Natural killer cell treated with Interleukin-12 subunit alpha and Interleukin-12 subunit beta and Interleukin-15 and Interleukin-18, amount 100 ng/mL, for 72 hours (primary cell): ENCODE data around the gene SERPINA5. TPM values are rescaled to one million over a fixed set of nuclear protein-coding genes. Genes with fewer than 3 reads are reported as not detected.

Experiments
- ATAC-seq, 2 donors: fragments of 150-1000 bp; cut with Tn5 transposase in 1 of 2; sonication (Bioruptor Pico), chemical (Tn5 transposase) in 1 of 2; 2 replicates each; pipeline ENCODE4 v1.10.0; 2021
- DNase-seq: peaks from one replicate; pipeline ENCODE4 v3.0.0; 2022; ENCODE audit warnings: low spot score
- H3K27ac Mint-ChIP-seq, 2 donors: 1 replicate in 1 of 2; 2 replicates in 1 of 2; pipeline ENCODE4 v1.8.0; 2022; ENCODE audit warnings: mixed read lengths in 2 of 2, mild to moderate bottlenecking in 1 of 2, moderate library complexity in 1 of 2
- H3K27me3 Mint-ChIP-seq, 2 donors: 1 replicate in 1 of 2; 2 replicates in 1 of 2; pipeline ENCODE4 v1.8.0; 2022; ENCODE audit warnings: mixed read lengths in 2 of 2
- H3K36me3 Mint-ChIP-seq: one replicate; pipeline ENCODE4 v1.8.0; 2022; ENCODE audit warnings: mixed read lengths
- H3K4me1 Mint-ChIP-seq, 2 donors: 1 replicate in 1 of 2; 2 replicates in 1 of 2; pipeline ENCODE4 v1.8.0; 2022; ENCODE audit warnings: low read depth in 2 of 2, mixed read lengths in 2 of 2, mild to moderate bottlenecking in 1 of 2
- H3K4me3 Mint-ChIP-seq: one replicate; pipeline ENCODE4 v1.8.0; 2022; ENCODE audit warnings: mixed read lengths
- H3K9me3 Mint-ChIP-seq: 2 replicates; pipeline ENCODE4 v1.8.0; 2022; ENCODE audit warnings: mixed read lengths
- total RNA-seq, 2 donors: library from RNA; stranded (reverse); gene quantifications; one replicate each; pipeline ENCODE4 v1.2.3, GENCODE V29; 2022

Gene SERPINA5, protein sequence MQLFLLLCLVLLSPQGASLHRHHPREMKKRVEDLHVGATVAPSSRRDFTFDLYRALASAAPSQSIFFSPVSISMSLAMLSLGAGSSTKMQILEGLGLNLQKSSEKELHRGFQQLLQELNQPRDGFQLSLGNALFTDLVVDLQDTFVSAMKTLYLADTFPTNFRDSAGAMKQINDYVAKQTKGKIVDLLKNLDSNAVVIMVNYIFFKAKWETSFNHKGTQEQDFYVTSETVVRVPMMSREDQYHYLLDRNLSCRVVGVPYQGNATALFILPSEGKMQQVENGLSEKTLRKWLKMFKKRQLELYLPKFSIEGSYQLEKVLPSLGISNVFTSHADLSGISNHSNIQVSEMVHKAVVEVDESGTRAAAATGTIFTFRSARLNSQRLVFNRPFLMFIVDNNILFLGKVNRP
- not detected for total RNA-seq

DNA sequence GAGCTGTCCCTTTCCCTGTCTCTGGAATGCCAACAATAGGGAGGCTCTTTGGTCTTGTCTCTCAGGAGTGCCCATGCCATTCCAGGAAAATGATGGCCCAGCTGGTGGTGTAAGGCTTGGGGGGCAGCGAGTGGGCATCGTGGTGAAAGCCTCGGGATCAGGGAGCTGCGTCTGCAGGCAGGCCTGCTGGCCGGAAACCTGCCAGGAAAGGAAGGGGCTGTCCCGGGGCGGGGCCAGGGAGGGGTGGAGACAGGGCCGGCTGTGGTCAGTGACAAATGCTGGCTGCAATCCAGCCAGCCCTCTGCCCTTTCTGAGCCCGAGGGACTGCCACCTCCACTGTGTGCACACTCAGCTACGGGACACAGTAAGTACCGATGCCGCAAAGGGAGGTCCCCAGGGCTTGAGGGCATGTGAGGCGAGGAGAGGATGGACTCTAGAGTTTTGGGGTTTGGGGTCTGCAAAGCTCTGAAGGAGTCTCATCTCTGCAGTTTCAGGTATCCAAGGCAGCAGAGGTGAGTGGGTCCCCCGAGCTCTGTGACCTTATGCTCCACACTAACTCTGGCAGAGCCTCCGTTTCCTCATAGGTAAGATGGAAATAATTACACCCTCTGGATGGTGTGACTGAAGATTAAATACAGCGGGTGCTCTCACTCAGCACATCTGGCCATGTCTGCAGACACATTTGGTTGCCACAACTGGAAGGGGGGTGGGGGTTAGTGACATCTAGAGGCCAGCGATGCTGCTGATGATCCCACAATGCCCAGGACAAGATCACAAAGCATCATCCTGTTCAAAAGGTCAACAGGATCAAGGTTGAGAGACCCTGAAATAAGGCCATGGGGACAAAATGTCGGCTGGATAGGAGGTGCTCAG lies at the start of gene SERPINA5:
TSS of gene SERPINA5 (plus strand) at position 300 of the 873 bp plus-strand sequence. CDS start 5,937 bp downstream, outside the sequence.
- no peak for ATAC-seq
- no peaks in the 10 kb centered on the region for H3K36me3 Mint-ChIP-seq
- peaks cover 0 to 5% of the 10 kb centered on the region in 2 donors for H3K27me3 Mint-ChIP-seq
- H3K9me3 Mint-ChIP-seq: no peaks in the 10 kb centered on the region
- no peaks in the 10 kb centered on the region for H3K4me1 Mint-ChIP-seq
- no peak within 1 kb of the TSS for H3K27ac Mint-ChIP-seq
- DNase-seq: no peak
- no peak within 1 kb of the TSS for H3K4me3 Mint-ChIP-seq

DNA sequence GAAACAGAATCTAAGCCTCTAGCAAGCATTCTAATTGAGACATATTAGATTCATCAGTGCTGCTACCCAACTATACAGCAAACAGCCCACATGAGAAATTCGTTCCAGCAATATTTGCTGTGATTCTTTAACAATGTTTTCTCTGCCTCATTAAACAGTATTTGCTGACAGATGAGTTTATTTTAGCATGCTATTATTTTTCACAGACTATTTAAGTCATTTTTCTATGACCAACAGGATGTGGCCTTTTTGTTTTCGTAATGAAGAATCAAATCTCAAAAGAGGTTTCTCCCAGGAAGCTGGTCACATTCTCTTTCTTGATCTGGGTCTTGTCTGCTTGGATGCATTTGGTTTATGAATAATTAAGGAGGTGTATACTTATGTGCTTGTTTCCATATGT lies 48.8 kb upstream of the SERPINA5 start:
- H3K27me3 Mint-ChIP-seq: peaks cover 8 to 10% of the 10 kb centered on the region in 2 donors
- H3K4me1 Mint-ChIP-seq: no peaks in the 10 kb centered on the region
- ATAC-seq: no peak
- no peak for DNase-seq
- H3K36me3 Mint-ChIP-seq: no peaks in the 10 kb centered on the region
- H3K9me3 Mint-ChIP-seq: peaks cover 2% of the 10 kb centered on the region
- H3K27ac Mint-ChIP-seq: no peak overlapping the region
- no peak overlapping the region for H3K4me3 Mint-ChIP-seq

DNA sequence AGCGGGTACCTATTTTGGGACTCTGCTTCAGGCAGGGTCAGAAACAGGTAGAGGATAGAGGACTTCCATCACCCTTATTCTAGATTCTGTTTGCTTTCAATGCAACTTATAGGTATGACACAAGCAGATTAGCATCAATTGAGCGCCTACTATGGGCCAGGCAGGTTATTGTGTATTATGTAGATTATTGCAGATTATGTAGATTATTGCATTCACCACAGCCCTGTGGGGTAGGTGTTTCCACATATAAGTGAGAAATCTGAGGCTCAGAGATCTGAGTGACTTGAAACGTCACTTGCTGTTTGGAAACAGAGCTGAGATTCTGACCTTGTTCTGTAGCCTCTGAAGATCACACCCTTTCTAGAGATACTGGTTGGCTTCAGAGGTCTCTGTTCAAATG lies 45.7 kb upstream of the SERPINA5 start:
- Mint-ChIP-seq H3K36me3 (no peaks in the 10 kb centered on the region), H3K9me3 (peaks cover 2% of the 10 kb centered on the region), H3K4me1 (no peaks in the 10 kb centered on the region), H3K27me3 (peaks cover 9 to 20% of the 10 kb centered on the region in 2 donors), H3K4me3 (no peak overlapping the region), H3K27ac (no peak overlapping the region)
- ATAC-seq (no peak), DNase-seq (no peak)

DNA sequence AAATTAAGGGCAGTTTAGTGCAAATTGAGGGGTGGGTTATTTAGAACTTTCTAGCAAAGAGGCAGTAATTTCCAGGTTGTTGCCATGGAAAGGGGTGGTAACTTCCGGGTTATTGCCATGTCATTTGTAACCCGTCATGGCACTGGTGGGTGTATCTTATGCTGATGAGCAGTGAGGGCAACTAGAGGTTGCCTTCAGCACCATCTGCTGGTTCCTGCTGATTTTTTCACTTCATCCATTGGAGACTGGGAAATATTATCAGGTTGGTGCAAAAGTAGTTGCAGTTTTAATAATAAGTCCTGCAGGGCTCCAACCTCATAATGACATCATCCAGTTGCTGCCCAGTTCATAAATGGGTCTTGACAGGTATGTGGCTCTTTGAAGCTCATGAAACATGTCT lies 44.4 kb upstream of the SERPINA5 start:
- Mint-ChIP-seq H3K4me1 (no peaks in the 10 kb centered on the region), H3K4me3 (no peak overlapping the region), H3K27me3 (peaks cover 14 to 18% of the 10 kb centered on the region in 2 donors), H3K27ac (no peak overlapping the region), H3K36me3 (no peaks in the 10 kb centered on the region), H3K9me3 (peaks cover 2% of the 10 kb centered on the region)
- DNase-seq: no peak
- ATAC-seq: no peak

DNA sequence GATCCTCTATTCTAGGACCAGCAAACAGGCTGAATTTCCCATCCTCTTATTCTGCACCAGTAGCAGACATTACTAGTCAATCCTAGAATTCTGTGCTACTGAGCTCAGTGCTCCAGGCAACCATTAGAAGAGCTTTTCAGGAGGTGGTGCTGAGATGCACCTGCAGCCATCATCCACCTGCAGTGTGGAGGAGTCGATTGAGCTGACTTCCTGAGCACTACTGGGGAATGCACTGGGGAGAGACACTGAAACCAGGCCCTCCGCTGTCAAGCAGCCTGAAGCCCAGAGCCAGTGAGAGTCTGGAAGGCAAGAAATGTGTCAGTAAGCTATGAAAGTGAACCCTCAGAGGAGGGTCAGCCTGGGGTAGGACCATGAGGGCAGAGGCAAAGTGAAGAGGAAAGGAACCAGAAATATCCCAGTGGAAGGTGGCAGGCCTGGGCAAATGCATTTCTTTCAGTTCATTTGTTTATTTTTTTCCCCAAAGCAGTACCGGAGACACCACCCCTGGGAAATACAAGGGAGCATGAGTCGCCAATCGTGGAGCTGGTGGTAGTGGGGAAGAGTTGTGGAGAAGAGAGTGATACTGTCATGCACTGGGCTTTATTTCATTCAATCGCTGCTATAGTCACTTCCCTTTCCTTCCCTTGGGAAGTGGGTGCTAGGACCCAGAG lies 43.0 kb upstream of the SERPINA5 start:
- ATAC-seq: no peak
- peaks cover 14 to 18% of the 10 kb centered on the region in 2 donors for H3K27me3 Mint-ChIP-seq
- H3K4me1 Mint-ChIP-seq: no peaks in the 10 kb centered on the region
- peaks cover 2% of the 10 kb centered on the region for H3K9me3 Mint-ChIP-seq
- H3K36me3 Mint-ChIP-seq: no peaks in the 10 kb centered on the region
- H3K4me3 Mint-ChIP-seq: no peak overlapping the region
- H3K27ac Mint-ChIP-seq: no peak overlapping the region
- no peak for DNase-seq

DNA sequence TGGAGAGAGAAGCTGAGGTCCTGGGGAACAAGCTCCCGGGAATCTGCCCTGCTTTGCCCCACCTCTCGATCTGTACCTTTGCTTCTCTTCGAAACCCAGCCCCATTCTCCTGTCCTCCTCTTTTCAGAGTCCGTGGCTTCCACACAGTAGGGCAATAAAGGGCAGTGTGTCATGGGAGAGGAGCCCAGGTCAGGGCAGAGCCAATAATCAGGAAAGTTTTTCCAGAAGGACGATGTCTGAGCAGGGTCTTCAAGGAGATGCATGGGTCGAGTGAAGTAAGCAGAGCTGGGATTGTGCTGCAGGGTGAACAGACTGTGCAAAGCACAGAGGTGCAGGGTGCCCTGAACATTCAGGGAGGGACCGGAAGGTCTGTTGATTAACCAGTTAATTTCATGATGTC lies 42.0 kb upstream of the SERPINA5 start:
- no peaks in the 10 kb centered on the region for H3K4me1 Mint-ChIP-seq
- DNase-seq (no peak), ATAC-seq (no peak)
- H3K4me3 Mint-ChIP-seq: no peak overlapping the region
- H3K9me3 Mint-ChIP-seq: no peaks in the 10 kb centered on the region
- no peak overlapping the region for H3K27ac Mint-ChIP-seq
- H3K27me3 Mint-ChIP-seq: peaks cover 14 to 16% of the 10 kb centered on the region in 2 donors
- H3K36me3 Mint-ChIP-seq: no peaks in the 10 kb centered on the region

DNA sequence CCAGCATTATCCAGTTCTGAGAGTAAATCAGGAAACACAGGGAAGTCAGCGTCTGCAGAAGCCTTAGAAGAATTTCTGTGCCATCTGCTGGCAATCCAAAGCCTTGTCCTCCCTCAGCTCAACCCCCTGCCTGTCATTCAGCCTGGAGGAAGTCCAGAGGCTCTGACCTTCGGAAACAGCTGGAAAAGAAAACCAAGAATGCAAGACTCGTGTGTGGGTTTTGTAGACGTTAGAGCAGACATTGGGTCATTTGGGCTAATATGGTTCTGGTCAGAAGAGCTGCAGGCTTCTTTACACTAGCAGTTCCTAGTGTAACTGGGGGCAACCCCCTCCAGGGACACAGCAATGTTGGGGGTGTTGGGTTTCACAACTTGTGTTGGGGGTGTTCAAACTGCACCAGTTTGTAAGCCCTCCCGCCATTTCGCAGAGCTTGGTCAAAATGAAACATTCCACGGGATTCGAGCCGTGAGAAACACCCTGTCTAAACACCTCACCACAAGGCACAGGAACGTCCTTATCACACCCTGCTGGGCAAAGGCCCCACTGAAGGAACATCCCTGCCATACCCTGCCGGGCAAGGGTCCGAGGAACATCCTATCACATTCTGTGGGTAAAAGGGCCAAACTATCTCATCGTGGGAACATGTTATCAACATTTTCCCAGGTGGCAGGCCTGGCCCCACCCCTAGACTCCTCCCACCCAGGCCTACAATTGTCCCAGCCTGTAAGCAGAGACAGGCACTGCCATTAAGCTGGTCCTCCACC lies 41.0 kb upstream of the SERPINA5 start:
- no peak for DNase-seq
- no peaks in the 10 kb centered on the region for H3K4me1 Mint-ChIP-seq
- no peak for ATAC-seq
- H3K9me3 Mint-ChIP-seq: no peaks in the 10 kb centered on the region
- H3K27ac Mint-ChIP-seq: no peak overlapping the region
- no peak overlapping the region for H3K4me3 Mint-ChIP-seq
- H3K27me3 Mint-ChIP-seq: peaks cover 14 to 16% of the 10 kb centered on the region in 2 donors
- H3K36me3 Mint-ChIP-seq: no peaks in the 10 kb centered on the region

DNA sequence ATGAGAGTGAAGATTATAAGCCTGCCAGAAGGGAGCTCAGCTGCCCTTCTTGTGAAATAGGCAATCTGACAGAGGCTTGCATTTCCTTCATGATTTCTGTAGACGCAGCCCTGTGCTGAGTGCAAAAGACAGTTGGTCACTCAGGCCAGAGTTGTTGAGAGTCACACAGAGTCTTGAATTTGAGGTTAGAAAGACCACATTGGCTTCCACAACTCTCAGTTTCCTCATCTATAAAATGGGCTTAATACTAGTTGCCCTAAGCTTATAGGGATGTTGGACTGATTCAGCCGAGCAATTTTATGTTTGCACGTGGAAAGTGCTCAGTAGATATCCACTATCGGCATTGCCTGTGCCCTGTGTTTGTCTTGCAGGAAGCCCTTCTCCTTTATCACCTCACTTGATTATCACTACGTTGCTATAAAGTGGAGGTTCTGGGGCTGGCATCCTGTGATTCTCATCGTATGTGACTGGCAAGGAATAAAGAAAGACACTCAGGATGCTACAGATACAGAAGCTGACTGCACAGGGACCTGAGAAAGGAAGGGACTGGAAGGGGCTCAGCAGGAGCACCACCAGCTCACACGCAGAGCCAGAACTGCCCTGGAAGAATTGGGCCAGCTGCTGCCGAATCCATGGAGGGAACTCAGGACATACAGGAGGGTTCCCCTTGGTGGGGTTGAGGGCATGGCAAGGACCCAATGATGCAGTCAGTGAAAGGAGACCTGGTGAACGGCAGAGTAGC lies 39.8 kb upstream of the SERPINA5 start:
- ATAC-seq (no peak), DNase-seq (no peak)
- no peaks in the 10 kb centered on the region for H3K4me1 Mint-ChIP-seq
- H3K4me3 Mint-ChIP-seq: no peak overlapping the region
- no peak overlapping the region for H3K27ac Mint-ChIP-seq
- H3K9me3 Mint-ChIP-seq: no peaks in the 10 kb centered on the region
- H3K36me3 Mint-ChIP-seq: no peaks in the 10 kb centered on the region
- H3K27me3 Mint-ChIP-seq: peaks cover 19 to 24% of the 10 kb centered on the region in 2 donors

DNA sequence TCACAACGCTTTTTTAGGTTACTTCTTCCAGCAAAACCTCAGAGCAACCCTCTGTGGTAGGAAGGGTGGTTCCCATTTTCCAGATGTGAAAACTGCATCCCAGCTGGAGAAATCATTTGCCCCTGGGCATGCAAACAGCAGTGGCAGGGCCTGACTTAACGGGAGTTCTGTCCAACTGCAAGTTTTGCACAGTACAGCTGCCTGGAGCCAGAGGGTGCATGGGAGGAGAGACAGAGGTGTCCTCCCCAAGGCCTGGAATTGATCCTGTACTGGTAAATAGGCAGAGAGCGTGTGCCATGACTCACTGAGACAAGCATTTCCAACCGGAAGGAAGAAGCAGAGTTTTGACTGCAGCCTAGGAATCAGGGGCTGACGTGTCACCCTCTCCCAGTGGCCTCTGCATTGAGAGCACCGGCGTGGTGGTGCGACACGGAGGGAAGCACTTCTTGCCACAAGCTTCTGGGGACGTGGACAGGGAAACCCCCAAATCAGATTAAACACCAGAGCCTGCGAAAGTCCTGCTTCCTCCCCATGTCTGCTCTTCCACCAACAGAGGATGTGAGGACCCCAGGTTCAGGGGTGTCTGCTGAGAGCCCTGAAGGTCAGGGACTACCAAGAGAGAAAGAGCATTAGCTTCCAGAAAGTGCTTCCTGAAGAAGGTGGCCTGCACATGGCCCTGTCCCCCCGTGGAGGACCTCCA lies 39.0 kb upstream of the SERPINA5 start:
- Mint-ChIP-seq H3K4me3 (no peak overlapping the region), H3K27ac (no peak overlapping the region), H3K9me3 (no peaks in the 10 kb centered on the region), H3K4me1 (no peaks in the 10 kb centered on the region), H3K27me3 (peaks cover 19 to 24% of the 10 kb centered on the region in 2 donors), H3K36me3 (no peaks in the 10 kb centered on the region)
- no peak for DNase-seq
- no peak for ATAC-seq

DNA sequence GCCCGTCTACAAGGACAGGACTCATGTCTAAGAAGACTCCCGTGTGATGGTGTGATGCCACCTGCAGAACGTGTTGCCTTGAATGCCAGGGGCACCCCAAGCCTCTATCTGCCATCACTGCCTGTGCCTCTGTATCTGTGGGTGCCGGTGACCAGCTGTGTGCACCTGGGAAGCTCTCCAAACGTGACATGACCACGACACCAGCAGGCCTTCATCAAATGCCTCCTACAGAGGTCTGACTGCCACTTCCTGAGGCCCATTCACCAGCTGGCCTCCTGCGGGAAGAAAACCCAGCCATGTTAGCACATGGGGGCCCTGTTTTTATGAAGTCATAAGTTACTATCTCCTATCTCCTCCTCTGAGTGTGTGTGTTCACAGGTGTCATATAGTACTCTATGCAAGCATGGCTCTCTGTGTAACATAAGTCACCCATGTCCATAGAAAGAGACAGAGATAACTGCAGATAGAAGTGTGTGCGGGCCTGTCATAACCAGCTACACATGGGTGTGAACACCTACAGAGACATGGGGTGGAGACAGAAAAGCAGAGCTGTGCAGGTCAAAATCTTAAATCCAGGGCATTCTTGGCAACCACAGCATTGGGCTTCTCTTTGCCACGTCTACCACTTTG lies 38.3 kb upstream of the SERPINA5 start:
- Mint-ChIP-seq H3K27ac (no peak overlapping the region), H3K4me3 (no peak overlapping the region), H3K36me3 (no peaks in the 10 kb centered on the region), H3K9me3 (no peaks in the 10 kb centered on the region), H3K27me3 (peaks cover 17 to 20% of the 10 kb centered on the region in 2 donors), H3K4me1 (no peaks in the 10 kb centered on the region)
- ATAC-seq (no peak), DNase-seq (no peak)

DNA sequence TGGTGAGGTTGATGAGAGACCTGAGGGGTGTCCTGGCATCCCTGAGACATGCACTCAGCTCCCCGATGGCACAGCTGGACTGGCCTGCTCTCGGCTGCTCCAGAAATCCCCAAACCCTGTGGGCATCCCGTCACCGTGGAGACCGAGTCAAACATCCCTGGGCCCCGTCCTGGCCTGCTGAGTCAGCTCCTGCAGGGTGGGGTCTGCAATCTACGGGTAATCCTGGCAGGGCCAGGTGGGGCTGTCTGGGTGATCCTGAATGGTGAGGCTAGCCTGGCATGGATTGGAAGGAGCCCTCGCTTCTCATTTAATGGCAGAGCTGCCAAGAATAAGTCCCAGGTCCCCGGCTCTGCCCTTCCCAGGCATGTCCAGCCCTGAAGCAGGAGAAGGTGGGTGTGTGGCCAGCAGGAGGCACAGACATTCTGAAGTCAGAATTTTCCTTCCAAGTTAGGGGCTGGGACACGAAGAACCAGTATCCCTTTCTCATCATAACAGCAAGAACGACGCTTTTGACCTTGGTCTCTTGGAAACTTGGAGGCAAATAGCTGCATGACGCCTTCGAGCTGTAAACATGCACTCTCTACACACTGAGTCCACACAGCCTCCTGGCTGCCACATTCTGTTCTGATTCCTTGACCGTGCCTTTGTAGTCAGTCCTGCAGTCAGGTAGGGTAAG lies 37.6 kb upstream of the SERPINA5 start:
- no peak for DNase-seq
- no peak overlapping the region for H3K27ac Mint-ChIP-seq
- peaks cover 12 to 15% of the 10 kb centered on the region in 2 donors for H3K27me3 Mint-ChIP-seq
- no peak for ATAC-seq
- no peaks in the 10 kb centered on the region for H3K9me3 Mint-ChIP-seq
- H3K36me3 Mint-ChIP-seq: no peaks in the 10 kb centered on the region
- no peaks in the 10 kb centered on the region for H3K4me1 Mint-ChIP-seq
- H3K4me3 Mint-ChIP-seq: no peak overlapping the region
